Measurements from ENCODE around the gene PTX4. TPM values are rescaled to one million over a fixed set of nuclear protein-coding genes. Genes with fewer than 3 reads are reported as not detected.

The PTX4 gene
- total RNA-seq, 1 experiment from 2014 or later: not detected

- no peak overlapping the region for H4K5ac ChIP-seq (ENCODE audit: insufficient read length, low read depth, low read length)
- no peak overlapping the region for H2BK5ac ChIP-seq (ENCODE audit: insufficient read length, low read length)
- no peak overlapping the region for H2BK120ac ChIP-seq (ENCODE audit: low read depth, low read length, poor library complexity, severe bottlenecking)
- no peak overlapping the region for H2AFZ ChIP-seq (ENCODE audit: low read length)
- no peaks in the 10 kb centered on the region for H3K79me2 ChIP-seq (ENCODE audit: insufficient read depth, low read length)
- H3K4ac ChIP-seq (ENCODE audit: low read depth, low read length): no peak overlapping the region
- no peaks in the 10 kb centered on the region for H4K20me1 ChIP-seq (ENCODE audit: control insufficient read depth, insufficient read depth, insufficient read length)
- H4K91ac ChIP-seq (ENCODE audit: insufficient read length, low read depth, low read length): no peak overlapping the region
- no peak overlapping the region for H3K27ac Mint-ChIP-seq
- H3K9ac ChIP-seq (ENCODE audit: extremely low read depth, insufficient read length, low read length): no peak overlapping the region
- no peak overlapping the region for H3K27ac ChIP-seq (ENCODE audit: insufficient read length, low read depth, low read length)
- H2BK12ac ChIP-seq (ENCODE audit: insufficient read length, low read depth, low read length): no peak overlapping the region
- WGBS (ENCODE audit: extremely low coverage, insufficient read length, low lambda C conversion rate): no CpG with 5 or more reads among the region's 39 CpGs
- H3K23ac ChIP-seq (ENCODE audit: insufficient read length, low read depth, low read length): no peak overlapping the region
- H3K4me2 ChIP-seq (ENCODE audit: insufficient read depth, insufficient read length, low read length): no peak overlapping the region
- H3K4me3 Mint-ChIP-seq: no peak overlapping the region
- no peak overlapping the region for H2BK20ac ChIP-seq (ENCODE audit: low read depth, low read length, poor library complexity, severe bottlenecking)
- H3K9me3 Mint-ChIP-seq: no peaks in the 10 kb centered on the region
- peaks cover 34% of the 10 kb centered on the region for H3K27me3 Mint-ChIP-seq (ENCODE audit: low read depth)
- no peaks in the 10 kb centered on the region; the same call in 1 of the 2 replicates for H3K4me1 ChIP-seq (ENCODE audit: insufficient read depth, low read length)
- no peak overlapping the region; the same call in 1 of the 2 replicates for H3K14ac ChIP-seq (ENCODE audit: insufficient read depth, low read length)
- H3K36me3 Mint-ChIP-seq (ENCODE audit: insufficient read depth in 1 of 3, low read depth in 3 of 3): no peaks in the 10 kb centered on the region
- H3K27me3 ChIP-seq (ENCODE audit: insufficient read depth, low read length): no peaks in the 10 kb centered on the region
- no peak overlapping the region for H2AK5ac ChIP-seq (ENCODE audit: insufficient read length, low read length)
- H3K79me1 ChIP-seq (ENCODE audit: insufficient read depth, low read depth, low read length, poor library complexity, severe bottlenecking): no peaks in the 10 kb centered on the region
- no peak overlapping the region for H2BK15ac ChIP-seq (ENCODE audit: low read depth, low read length)
- no peak overlapping the region for H4K8ac ChIP-seq (replicated peaks; ENCODE audit: insufficient read length, low read depth, low read length)
- H3T11ph ChIP-seq (ENCODE audit: low read length): no peak overlapping the region
- no peak overlapping the region for H3K18ac ChIP-seq (ENCODE audit: insufficient read length, low read depth, low read length)
- DNase-seq: no peak
- H3K9me3 ChIP-seq (ENCODE audit: control insufficient read depth, low read depth, low read length): no peaks in the 10 kb centered on the region
- peaks cover under 1% of the 10 kb centered on the region for H3K23me2 ChIP-seq (ENCODE audit: insufficient read length, low read depth, low read length, poor library complexity, severe bottlenecking)
- TF ChIP-seq CTCF (conservative IDR thresholded peaks at IDR 0.05): no peak
- H3K56ac ChIP-seq (ENCODE audit: insufficient read length, low read depth, low read length): no peak overlapping the region
- peaks cover 2 to 3% of the 10 kb centered on the region in 2 experiments for H3K4me1 Mint-ChIP-seq
Observed at GRCh38 chr16:1487395-1488053, 1.2 kb downstream of the PTX4 start.

All from H9 (cell line).